ENCODE data around the gene PARD3.
"Not testable (repeated sequence)": the region's sequence is repeated elsewhere in the genome, so short reads cannot be mapped to it uniquely, and the experiment has no call there.

PARD3 gene

DNA sequence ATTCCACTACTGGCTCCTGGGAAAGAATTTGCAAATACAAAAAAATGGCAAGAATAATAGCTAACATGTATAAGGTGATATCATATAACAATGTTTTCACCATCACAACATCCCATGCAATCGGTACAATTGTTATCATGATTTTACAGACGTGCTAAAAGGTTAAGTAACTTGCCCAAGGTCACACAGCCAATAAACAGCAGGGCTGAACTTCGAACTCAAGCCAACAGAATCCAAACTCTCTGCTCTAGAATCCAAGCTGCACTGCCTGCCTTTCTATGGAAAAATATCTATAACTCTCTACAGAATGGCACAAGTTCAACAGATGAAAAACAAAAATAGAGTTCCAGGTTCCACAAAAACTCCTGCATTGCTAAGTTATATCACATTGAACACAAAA is 160.9 kb downstream of the PARD3 start:
- ATAC-seq (replicated peaks) (no peak), DNase-seq (no peak)
- H3K4me1 Mint-ChIP-seq (ENCODE audit: low read depth in 2 of 2), result no peaks in the 10 kb centered on the region
- no peak overlapping the region for H3K27ac Mint-ChIP-seq
- H3K4me3 Mint-ChIP-seq, result no peak overlapping the region
- no peaks in the 10 kb centered on the region for H3K9me3 Mint-ChIP-seq
- no peaks in the 10 kb centered on the region for H3K36me3 Mint-ChIP-seq (ENCODE audit: insufficient read depth)
- peaks cover 0 to 12% of the 10 kb centered on the region in 2 donors for H3K27me3 Mint-ChIP-seq

DNA sequence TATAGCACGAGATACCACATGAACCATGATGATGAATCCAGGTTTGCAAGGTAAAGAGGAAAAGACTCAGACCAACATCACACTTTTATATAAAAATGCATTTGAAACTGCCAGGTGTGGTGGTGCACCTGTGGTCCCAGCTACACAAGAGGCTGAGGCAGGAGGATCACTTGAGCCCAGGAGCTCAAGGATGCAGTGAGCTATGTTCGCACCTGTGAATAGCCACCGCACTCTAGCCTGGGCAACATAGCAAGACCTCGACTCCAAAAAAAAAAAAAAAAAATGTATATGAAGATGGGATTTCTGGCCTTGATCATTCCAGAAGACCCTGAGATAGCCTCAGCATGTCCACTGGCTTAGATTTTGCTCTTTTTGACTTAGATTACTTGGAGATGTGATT is 161.6 kb downstream of the PARD3 start:
- Mint-ChIP-seq H3K4me1 (ENCODE audit: low read depth in 2 of 2) (no peaks in the 10 kb centered on the region), H3K9me3 (no peaks in the 10 kb centered on the region), H3K27ac (no peak overlapping the region), H3K36me3 (ENCODE audit: insufficient read depth) (no peaks in the 10 kb centered on the region), H3K4me3 (no peak overlapping the region), H3K27me3 (peaks cover 6 to 12% of the 10 kb centered on the region in 2 donors)
- DNase-seq, result no peak
- ATAC-seq (replicated peaks), result no peak

DNA sequence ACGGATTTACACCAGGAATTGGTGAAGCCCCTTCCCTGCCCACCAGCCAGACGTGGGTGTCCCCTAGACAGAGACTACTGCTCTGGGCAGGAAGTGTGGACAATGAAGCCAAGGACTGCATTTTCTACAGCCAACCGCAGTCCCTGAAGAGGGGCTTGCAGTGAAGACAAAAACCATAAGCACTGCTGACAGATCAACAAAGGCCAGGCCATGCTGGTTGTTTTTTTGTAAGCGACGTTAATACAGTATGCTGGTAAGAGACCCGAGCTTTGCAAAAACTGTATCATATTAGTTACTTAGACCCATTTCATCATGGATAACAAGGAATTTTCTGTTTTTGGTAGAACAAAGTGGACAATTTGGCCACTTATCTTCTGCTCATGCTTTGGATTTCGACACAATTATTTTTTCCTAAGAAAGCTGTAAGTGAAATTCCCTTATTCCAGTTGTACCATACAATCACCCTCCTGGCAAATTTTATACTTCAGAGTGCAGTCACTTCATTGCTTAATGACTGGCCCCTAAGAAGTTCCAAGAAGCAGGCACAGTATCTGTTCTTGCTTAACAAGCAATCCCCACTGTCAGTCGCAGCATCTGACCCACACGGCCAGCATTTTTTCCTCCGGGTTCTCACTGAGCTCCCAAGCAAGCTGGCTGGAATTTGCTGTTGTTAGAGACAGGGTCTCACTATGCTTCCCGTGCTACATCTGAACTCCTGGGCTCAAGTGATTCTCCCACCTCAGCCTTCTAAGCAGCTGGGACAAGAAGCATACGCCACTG is 163.5 kb downstream of the PARD3 start:
- H3K4me3 Mint-ChIP-seq, result no peak overlapping the region
- no peaks in the 10 kb centered on the region for H3K4me1 Mint-ChIP-seq (ENCODE audit: low read depth in 2 of 2)
- no peaks in the 10 kb centered on the region for H3K9me3 Mint-ChIP-seq
- H3K27ac Mint-ChIP-seq, result no peak overlapping the region
- DNase-seq, result no peak
- H3K27me3 Mint-ChIP-seq, result peaks cover 6 to 12% of the 10 kb centered on the region in 2 donors
- no peak for ATAC-seq (replicated peaks)
- H3K36me3 Mint-ChIP-seq (ENCODE audit: insufficient read depth), result no peaks in the 10 kb centered on the region

DNA sequence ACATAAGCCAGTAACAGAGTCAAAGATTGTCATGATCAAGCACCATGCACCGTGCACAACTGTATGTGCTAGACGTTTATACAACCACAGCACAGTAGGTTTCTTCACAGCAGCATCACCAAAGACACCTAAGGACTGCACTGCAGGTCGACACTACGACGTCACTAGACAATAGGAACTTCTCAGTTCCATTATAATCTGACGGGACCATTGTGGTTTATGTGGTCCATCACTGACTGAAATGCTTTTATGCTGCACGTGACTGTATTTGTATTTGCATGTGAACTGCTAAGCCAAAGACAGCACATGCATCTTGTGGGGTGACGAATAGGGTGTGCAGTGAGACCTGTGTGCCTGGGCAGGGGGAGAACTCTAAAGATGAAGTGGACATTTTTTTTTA is 164.9 kb downstream of the PARD3 start:
- no peak for DNase-seq
- H3K36me3 Mint-ChIP-seq (ENCODE audit: insufficient read depth), result no peaks in the 10 kb centered on the region
- H3K27me3 Mint-ChIP-seq, result peaks cover 6 to 12% of the 10 kb centered on the region in 2 donors
- H3K9me3 Mint-ChIP-seq, result no peaks in the 10 kb centered on the region
- ATAC-seq (replicated peaks), result no peak
- H3K4me1 Mint-ChIP-seq (ENCODE audit: low read depth in 2 of 2), result no peaks in the 10 kb centered on the region
- no peak overlapping the region for H3K4me3 Mint-ChIP-seq
- H3K27ac Mint-ChIP-seq, result no peak overlapping the region

DNA sequence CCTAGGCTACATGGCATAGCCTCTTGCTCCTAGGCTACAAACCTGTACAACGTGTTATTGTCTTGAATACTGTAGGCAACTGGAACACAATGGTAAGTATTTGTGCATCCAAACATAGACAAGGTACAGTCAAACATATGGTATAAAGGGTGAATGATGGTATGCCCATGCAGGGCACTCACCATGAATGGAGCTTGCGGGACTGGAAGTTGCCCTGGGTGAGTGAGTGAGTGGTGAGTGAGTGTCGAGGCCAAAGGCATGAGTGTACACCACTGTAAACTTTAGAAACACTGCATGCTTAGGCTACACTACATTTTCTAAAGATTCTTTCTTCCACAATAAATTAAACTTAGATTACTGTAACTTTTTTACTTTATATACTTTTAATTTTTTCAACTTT is 165.7 kb downstream of the PARD3 start:
- H3K27ac Mint-ChIP-seq, result no peak overlapping the region
- H3K4me1 Mint-ChIP-seq (ENCODE audit: low read depth in 2 of 2), result no peaks in the 10 kb centered on the region
- H3K36me3 Mint-ChIP-seq (ENCODE audit: insufficient read depth), result no peaks in the 10 kb centered on the region
- DNase-seq, result no peak
- peaks cover 6 to 12% of the 10 kb centered on the region in 2 donors for H3K27me3 Mint-ChIP-seq
- no peaks in the 10 kb centered on the region for H3K9me3 Mint-ChIP-seq
- no peak for ATAC-seq (replicated peaks)
- H3K4me3 Mint-ChIP-seq, result no peak overlapping the region

DNA sequence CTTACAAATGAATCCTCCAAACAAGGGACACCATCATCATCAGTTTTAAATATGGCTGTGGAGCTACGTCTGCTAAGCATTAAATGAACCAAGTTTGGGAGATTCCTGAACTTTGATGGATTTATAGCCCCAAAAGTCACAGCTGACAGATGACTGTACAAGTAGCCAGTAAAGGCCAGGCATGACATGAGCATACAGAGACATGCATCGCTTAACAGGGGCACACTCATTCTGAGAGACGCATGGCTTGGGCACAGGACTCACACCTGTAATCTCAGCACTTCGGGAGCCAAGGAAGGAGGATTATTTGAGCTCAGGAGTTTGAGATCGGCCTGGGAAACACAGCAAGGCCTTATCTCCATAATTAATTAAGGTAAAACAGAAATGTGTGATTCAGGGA is 166.2 kb downstream of the PARD3 start:
- Mint-ChIP-seq H3K4me3 (no peak overlapping the region), H3K36me3 (ENCODE audit: insufficient read depth) (no peaks in the 10 kb centered on the region), H3K27me3 (peaks cover 6 to 12% of the 10 kb centered on the region in 2 donors), H3K4me1 (ENCODE audit: low read depth in 2 of 2) (no peaks in the 10 kb centered on the region), H3K9me3 (no peaks in the 10 kb centered on the region), H3K27ac (no peak overlapping the region)
- ATAC-seq (replicated peaks) (no peak), DNase-seq (no peak)

DNA sequence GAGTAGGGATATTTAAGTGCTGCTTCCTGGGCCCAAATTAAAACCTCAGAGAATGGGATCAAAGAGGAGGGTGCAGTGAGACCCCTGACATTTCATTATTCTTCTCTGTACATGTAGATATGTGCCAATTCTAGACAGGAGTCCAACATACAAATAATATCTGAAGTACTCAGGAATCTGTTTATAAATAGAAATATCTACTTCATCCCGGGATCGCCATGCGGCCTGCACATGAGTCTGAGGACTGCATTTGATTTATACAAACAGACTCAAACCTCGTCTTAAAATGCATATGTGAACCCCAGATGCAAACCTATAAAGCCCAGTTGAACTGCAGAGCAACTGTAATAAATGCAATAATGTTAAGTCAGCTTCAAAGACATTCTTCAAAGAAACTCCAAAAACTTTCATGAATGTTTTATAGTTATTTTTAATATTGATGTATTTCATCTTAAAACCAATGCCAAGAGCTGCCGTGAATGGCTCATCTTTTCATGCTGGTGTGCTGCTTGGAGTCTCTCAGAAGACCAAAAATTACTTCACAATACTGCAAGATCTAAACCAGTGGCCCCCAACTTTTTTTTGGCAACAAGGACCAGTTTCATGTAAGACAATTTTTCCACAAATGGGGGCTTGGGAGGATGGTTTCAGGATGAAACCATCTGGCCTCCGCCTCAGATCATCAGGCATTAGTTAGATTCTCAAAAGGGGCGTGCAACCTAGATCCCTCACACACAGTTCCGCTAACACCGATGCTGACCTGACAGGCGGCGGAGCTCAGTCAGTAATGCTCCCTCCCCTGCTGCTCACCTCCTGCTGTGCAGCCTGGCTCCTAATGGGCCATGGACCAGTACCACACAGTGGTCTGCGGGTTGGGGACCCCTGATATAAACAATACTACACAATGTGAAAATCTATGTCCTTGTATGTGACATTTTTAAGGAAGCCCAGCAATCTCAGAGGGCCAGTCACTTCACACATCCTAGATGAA is 166.9 kb downstream of the PARD3 start:
- no peaks in the 10 kb centered on the region for H3K4me1 Mint-ChIP-seq (ENCODE audit: low read depth in 2 of 2)
- no peak overlapping the region for H3K27ac Mint-ChIP-seq
- peaks cover 10 to 14% of the 10 kb centered on the region in 2 donors for H3K27me3 Mint-ChIP-seq
- no peak for DNase-seq
- no peak overlapping the region for H3K4me3 Mint-ChIP-seq
- no peak for ATAC-seq (replicated peaks)
- no peaks in the 10 kb centered on the region for H3K36me3 Mint-ChIP-seq (ENCODE audit: insufficient read depth)
- no peaks in the 10 kb centered on the region for H3K9me3 Mint-ChIP-seq

DNA sequence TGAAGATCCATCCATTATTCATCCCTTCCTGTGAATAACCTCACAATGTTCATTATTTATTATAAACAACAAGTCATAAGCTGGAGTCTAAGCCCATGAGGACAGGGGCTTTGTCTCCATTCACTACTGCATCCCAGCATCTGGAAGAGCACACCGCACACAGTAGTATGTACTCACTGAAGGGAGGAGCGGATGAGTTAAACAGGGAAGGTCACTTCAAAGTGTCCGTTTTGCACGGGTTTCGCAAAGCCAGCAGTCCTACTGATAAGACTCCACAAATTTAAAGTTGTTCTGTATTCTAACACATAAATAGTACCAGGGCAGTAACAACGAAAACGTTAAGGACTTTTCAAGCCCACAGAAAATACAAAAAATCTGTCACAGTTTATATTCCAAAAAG is 167.9 kb downstream of the PARD3 start:
- DNase-seq (no peak), ATAC-seq (replicated peaks) (no peak)
- Mint-ChIP-seq H3K9me3 (no peaks in the 10 kb centered on the region), H3K27me3 (peaks cover 7 to 21% of the 10 kb centered on the region in 2 donors), H3K4me3 (no peak overlapping the region), H3K36me3 (ENCODE audit: insufficient read depth) (no peaks in the 10 kb centered on the region), H3K4me1 (ENCODE audit: low read depth in 2 of 2) (no peaks in the 10 kb centered on the region), H3K27ac (no peak overlapping the region)

DNA sequence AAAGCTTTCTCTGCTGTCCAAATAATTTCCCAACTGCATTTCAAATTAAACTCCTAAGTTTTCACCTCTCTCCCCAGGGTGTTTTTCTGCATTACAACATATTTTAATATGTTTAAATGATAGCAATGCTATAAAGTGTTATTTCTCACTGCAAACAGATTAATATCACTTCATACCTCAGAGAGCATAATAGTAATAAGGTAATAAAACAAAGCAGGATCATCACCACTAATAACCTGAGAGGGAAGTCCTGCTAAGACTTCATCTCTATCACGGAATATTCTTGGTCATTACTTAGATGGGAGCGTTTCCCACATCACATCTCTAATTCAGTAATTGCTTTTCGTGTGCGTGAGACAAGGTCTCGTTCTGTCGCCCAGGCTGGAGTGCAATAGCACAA is 168.8 kb downstream of the PARD3 start:
- H3K9me3 Mint-ChIP-seq, result no peaks in the 10 kb centered on the region
- H3K4me1 Mint-ChIP-seq (ENCODE audit: low read depth in 2 of 2), result no peaks in the 10 kb centered on the region
- H3K27me3 Mint-ChIP-seq, result peaks cover 6 to 27% of the 10 kb centered on the region in 2 donors
- H3K27ac Mint-ChIP-seq, result no peak overlapping the region
- DNase-seq (no peak), ATAC-seq (replicated peaks) (no peak)
- no peak overlapping the region for H3K4me3 Mint-ChIP-seq
- no peaks in the 10 kb centered on the region for H3K36me3 Mint-ChIP-seq (ENCODE audit: insufficient read depth)

DNA sequence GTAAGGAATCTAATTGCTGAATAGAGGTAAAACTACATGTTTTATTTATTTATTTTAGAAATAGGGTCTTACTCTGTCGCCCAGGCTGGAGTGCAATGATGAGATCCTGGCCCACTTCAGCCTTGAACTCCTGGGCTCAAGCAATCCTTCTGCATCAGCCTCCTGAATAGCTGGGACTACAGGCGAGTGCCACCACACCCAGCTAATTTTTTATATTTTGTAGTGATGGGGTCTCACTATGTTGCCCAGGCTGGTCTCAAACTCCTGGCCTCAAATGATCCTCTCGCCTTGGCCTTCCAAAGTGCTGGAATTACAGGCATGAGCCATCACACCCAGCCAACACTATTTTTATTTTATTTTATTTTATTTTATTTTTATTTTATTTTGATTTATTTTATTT is 170.3 kb downstream of the PARD3 start:
- peaks cover 6 to 27% of the 10 kb centered on the region in 2 donors for H3K27me3 Mint-ChIP-seq
- H3K36me3 Mint-ChIP-seq (ENCODE audit: insufficient read depth); ATAC-seq (replicated peaks); H3K27ac Mint-ChIP-seq; H3K4me1 Mint-ChIP-seq (ENCODE audit: low read depth in 2 of 2); DNase-seq; H3K4me3 Mint-ChIP-seq; H3K9me3 Mint-ChIP-seq: not testable (repeated sequence)

DNA sequence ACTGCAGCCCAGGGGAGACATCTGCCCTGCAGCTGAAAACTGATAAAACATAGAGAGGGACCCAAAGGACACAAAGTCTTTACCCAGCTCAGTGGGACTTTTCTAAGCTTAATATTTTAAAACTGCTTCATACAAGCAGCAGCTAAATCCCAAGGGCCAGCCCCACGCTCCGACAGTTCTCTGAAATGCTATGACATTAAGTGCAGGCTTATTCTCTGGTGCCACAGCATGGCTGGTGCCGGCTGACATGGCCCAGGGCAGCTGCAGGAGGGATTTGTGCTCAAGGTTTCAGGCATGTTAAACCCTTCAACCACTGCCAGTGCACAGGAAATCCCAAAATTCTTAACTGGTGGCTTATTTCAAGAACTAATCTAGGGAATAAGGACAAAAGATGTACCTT is 170.9 kb downstream of the PARD3 start:
- Mint-ChIP-seq H3K4me1 (ENCODE audit: low read depth in 2 of 2) (no peaks in the 10 kb centered on the region), H3K27ac (no peak overlapping the region), H3K27me3 (peaks cover 6 to 27% of the 10 kb centered on the region in 2 donors), H3K9me3 (no peaks in the 10 kb centered on the region), H3K36me3 (ENCODE audit: insufficient read depth) (no peaks in the 10 kb centered on the region), H3K4me3 (no peak overlapping the region)
- DNase-seq (no peak), ATAC-seq (replicated peaks) (no peak)

DNA sequence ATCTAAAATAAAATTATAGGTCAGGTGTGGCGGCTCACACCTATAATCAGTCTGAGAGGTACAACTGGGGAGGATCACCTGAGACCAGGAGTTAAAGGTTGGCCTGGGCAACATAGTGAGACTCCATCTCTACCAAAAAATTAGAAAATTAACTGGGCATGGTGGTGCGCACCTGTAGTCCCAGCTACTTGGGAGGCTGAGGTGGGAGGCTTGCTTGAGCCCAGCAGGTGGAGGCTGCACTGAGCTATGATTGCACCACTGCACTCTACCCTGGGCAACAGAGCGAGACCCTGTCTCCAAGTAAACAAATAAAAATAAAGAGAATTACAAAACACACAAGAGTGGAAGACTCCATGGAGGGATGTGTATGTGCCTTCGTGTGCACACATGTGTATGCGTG is 171.5 kb downstream of the PARD3 start:
- Mint-ChIP-seq H3K4me3 (no peak overlapping the region), H3K27ac (no peak overlapping the region), H3K36me3 (ENCODE audit: insufficient read depth) (no peaks in the 10 kb centered on the region), H3K9me3 (no peaks in the 10 kb centered on the region), H3K4me1 (ENCODE audit: low read depth in 2 of 2) (peaks cover 0 to 2% of the 10 kb centered on the region in 2 donors), H3K27me3 (peaks cover 6 to 22% of the 10 kb centered on the region in 2 donors)
- ATAC-seq (replicated peaks) (no peak), DNase-seq (no peak)

DNA sequence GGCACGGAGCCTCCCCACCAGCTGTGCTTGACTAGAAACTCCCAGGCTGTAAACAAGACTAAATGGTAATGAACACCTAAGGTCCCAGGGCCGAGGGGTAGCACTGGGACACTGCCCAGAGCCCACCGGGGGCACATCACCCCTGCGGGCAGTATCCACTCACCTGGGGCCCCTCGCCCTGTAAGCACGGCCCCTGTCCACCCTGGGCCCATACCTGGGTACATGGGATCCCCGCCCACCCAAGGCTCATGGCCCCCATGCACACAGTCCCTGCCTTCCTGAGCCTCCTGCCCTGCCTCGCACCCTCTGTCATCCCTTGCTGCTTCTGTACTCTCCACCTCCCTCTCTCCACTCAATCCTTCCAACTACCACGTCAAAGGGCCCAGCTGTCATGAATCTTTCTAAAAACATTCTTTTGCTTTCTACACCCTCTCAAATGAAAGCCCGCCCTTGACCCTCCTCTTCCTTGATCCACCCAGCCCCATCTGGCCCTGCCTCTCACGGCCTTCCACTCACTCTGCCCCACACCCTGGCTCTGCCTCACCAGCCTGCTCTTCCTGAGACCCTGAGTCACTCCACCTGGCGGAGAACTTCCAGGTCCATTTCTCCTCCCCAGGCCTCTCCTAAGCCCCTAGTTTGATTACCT is 173.1 kb downstream of the PARD3 start:
- Mint-ChIP-seq H3K4me3 (no peak overlapping the region), H3K27ac (no peak overlapping the region), H3K4me1 (ENCODE audit: low read depth in 2 of 2) (peaks cover 6% of the 10 kb centered on the region in 2 donors), H3K9me3 (no peaks in the 10 kb centered on the region), H3K27me3 (peaks cover 6 to 21% of the 10 kb centered on the region in 2 donors), H3K36me3 (ENCODE audit: insufficient read depth) (no peaks in the 10 kb centered on the region)
- DNase-seq (no peak), ATAC-seq (replicated peaks) (no peak)

Data from effector memory CD8-positive, alpha-beta T cell (primary cell).